Urinary bladder (tissue), 4 donors: ENCODE results near the gene ACOD1. TPM values are rescaled to one million over a fixed set of nuclear protein-coding genes. Genes with fewer than 3 reads are reported as not detected.

ENCODE experiments used
- DNase-seq: peaks from one replicate; pipeline ENCODE4 v3.0.0-alpha.2; 2015; ENCODE audit errors: extremely low spot score
- H3K27ac ChIP-seq: one replicate; pipeline ENCODE4 v1.5.1; 2013; ENCODE audit warnings: low read depth, mild to moderate bottlenecking, moderate library complexity
- H3K36me3 ChIP-seq: one replicate; pipeline ENCODE4 v1.6.1; 2013; ENCODE audit warnings: mild to moderate bottlenecking, moderate library complexity; ENCODE audit not compliant: insufficient read depth
- H3K4me1 ChIP-seq: one replicate; pipeline ENCODE4 v1.6.1; 2013; ENCODE audit warnings: mild to moderate bottlenecking, moderate library complexity; ENCODE audit not compliant: insufficient read depth
- H3K4me3 ChIP-seq: one replicate; pipeline ENCODE4 v1.5.1; 2013; ENCODE audit warnings: low read depth, low read length
- WGBS: extraction: QIAGEN DNeasy Blood & Tissue Kit; methylation state at CpG from one replicate; pipeline ENCODE4 v1.1.7; 2013; 5-methylcytosine and 5-hydroxymethylcytosine counted together
- polyA plus RNA-seq: library from polyadenylated mRNA; stranded (reverse); fragments of 200-250 nt; gene quantifications from one replicate; pipeline ENCODE4 v1.2.3, GENCODE V29; 2013
- total RNA-seq: library from RNA; depleted of rRNA; stranded (reverse); fragments of >200 nt; gene quantifications from one replicate; pipeline ENCODE4 v1.2.3, GENCODE V29; 2014
- donor health status: healthy with polysubstance abuse.
- donor health status: healthy.

Gene ACOD1
- total and polyA plus RNA-seq, 2 donors: not detected

DNA sequence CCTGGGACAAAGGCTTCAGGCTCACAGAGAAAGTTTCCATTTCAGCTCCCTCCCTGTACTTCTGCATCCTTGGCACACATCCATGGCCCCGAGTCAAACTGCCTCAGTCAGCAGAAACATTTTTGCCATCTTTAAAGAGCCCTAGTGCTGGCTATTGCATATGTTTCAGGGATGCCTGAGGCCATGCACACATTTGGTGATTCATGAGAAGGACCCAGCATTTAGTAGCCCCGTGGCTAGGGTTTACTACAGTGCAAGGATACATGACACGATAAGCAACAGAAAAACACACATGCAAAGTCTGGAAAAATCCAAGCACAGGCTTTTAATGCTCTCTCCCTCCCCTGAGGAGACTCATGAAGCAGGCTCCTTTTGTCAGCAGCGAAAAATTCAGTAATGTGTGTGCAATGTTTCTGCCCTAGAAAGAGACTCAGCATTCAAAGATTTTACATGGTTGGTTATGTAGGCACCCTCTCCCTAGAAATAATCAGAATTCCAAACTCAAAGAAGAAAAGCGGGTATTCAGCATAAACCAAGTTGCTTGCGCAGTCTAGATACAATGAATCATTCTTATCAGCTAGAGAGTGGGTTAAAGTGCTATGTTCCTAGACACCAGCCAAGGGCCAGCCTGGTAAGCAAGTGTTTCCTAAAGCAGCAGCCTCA lies 17.6 kb downstream of the ACOD1 start:
- H3K27ac ChIP-seq: no peak overlapping the region
- peak; percentile 46 for DNase-seq
- no peaks in the 10 kb centered on the region for H3K36me3 ChIP-seq
- H3K4me3 ChIP-seq: no peak overlapping the region
- 30% methylated on average over 6 of the region's 6 CpGs for WGBS
- H3K4me1 ChIP-seq: no peaks in the 10 kb centered on the region

- no peaks in the 10 kb centered on the region for H3K4me1 ChIP-seq
- no peak overlapping the region for H3K4me3 ChIP-seq
- no peak for DNase-seq
- no peak overlapping the region for H3K27ac ChIP-seq
- whole genome bisulfite sequencing: 92% methylated on average over 6 of the region's 6 CpGs
- no peaks in the 10 kb centered on the region for H3K36me3 ChIP-seq
These were observed 18.7 kb downstream of the ACOD1 start for GRCh38 chr13:76967031-76967430.

DNA sequence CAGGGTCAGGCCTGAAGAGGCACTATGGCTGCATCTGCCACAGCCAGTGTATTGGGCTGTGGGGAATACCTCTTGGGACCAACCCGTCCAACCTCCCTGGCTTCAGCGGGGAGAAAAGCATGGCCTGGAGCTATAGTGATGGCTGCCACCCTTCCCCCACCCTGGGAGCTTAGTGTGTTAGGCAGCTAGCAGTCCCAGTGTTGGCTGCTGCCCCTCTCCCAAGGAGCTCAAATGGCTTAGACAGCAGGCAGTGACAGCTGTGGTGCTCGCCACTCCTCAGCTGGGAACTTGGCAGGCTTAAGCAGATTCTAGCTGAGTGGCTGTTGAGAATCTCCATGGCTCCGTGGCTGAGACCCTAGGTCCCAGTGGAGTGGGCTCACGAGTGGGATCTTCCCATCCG lies 19.7 kb downstream of the ACOD1 start:
- DNase-seq: no peak
- H3K27ac ChIP-seq: no peak overlapping the region
- no peaks in the 10 kb centered on the region for H3K36me3 ChIP-seq
- WGBS: 78% methylated on average over 6 of the region's 6 CpGs
- no peaks in the 10 kb centered on the region for H3K4me1 ChIP-seq
- H3K4me3 ChIP-seq: no peak overlapping the region

- Histone ChIP-seq H3K4me1 (no peaks in the 10 kb centered on the region), H3K4me3 (no peak overlapping the region), H3K27ac (no peak overlapping the region), H3K36me3 (no peaks in the 10 kb centered on the region)
- no peak for DNase-seq
- WGBS: 84% methylated on average over 5 of the region's 5 CpGs
These were observed 21.4 kb downstream of the ACOD1 start for GRCh38 chr13:76969488-76970365.

DNA sequence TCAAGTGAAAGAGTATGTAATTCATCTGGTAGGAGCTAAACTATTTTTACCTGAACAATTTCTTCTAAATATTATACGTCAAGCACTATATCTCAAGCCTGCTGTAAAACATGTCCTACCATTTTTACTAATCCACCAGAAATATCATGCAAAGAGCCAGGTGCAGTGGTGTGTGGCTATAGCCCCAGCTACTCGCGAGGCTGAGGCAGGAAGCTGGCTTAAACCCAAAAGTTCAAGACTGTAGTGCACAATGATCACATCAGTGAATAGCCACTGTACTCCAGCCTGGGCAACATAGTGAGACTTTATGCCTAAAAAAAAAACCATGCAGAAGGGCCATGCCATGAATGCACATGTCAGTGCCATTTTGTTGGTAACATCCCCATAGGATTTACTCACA lies 22.9 kb downstream of the ACOD1 start:
- Histone ChIP-seq H3K36me3 (no peaks in the 10 kb centered on the region), H3K27ac (no peak overlapping the region), H3K4me1 (no peaks in the 10 kb centered on the region), H3K4me3 (no peak overlapping the region)
- WGBS: 66% methylated on average over 3 of the region's 3 CpGs
- DNase-seq: no peak

GRCh38 chr13:76971851-76972829 lies 23.8 kb downstream of the ACOD1 start:
- no peak for DNase-seq
- Histone ChIP-seq H3K4me3 (no peak overlapping the region), H3K27ac (no peak overlapping the region), H3K4me1 (no peaks in the 10 kb centered on the region), H3K36me3 (no peaks in the 10 kb centered on the region)
- 60% methylated on average over 19 of the region's 19 CpGs for WGBS

- 94% methylated on average over 6 of the region's 6 CpGs for WGBS
- DNase-seq: no peak
- no peaks in the 10 kb centered on the region for H3K36me3 ChIP-seq
- no peak overlapping the region for H3K4me3 ChIP-seq
- no peak overlapping the region for H3K27ac ChIP-seq
- H3K4me1 ChIP-seq: no peaks in the 10 kb centered on the region
These were observed 25.8 kb downstream of the ACOD1 start for GRCh38 chr13:76973920-76974617.

DNA sequence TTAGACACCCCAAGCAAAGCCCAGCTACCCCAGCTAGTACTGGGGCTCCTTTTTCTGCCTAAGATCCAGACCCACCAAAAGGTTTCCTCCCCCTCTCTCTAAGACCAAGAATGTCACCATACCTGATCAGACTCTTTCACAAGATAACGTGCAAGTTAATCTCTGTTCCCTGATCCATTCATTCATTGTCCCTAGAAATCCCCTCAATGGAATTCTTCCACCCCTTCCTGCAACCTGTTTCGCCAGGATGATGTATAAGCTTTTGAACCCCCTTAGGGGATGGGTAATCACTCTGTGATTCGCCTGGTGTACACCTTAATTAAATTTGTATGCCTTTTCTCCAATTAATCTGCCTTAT lies 26.3 kb downstream of the ACOD1 start:
- 94% methylated on average over 3 of the region's 3 CpGs for WGBS
- H3K36me3 ChIP-seq: no peaks in the 10 kb centered on the region
- H3K4me1 ChIP-seq: no peaks in the 10 kb centered on the region
- no peak overlapping the region for H3K27ac ChIP-seq
- no peak overlapping the region for H3K4me3 ChIP-seq
- DNase-seq: no peak

DNA sequence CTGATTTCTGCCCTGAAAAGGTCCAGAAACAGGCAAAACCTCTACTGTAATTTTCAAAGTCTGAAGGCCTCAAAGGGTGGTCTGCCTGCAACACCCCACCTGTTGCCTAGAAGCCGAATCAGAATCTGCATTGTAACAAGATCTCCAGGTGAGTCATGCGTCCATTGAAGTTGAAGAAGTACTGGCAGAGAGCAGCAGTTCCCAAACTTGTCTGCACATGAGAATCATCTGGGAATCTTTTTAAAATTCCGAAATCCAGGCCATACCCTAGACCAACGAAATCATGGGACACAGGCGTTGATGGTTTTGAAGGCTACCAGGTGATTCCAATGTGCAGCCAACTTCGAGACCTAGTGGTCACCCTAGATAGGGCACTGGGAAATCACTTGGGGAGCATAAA lies 27.6 kb downstream of the ACOD1 start:
- DNase-seq: no peak
- Histone ChIP-seq H3K4me1 (no peaks in the 10 kb centered on the region), H3K4me3 (no peak overlapping the region), H3K36me3 (no peaks in the 10 kb centered on the region), H3K27ac (no peak overlapping the region)
- 93% methylated on average over 6 of the region's 6 CpGs for WGBS

GRCh38 chr13:76976490-76976889 lies 28.2 kb downstream of the ACOD1 start:
- 63% methylated on average over 8 of the region's 8 CpGs for WGBS
- DNase-seq: no peak

DNA sequence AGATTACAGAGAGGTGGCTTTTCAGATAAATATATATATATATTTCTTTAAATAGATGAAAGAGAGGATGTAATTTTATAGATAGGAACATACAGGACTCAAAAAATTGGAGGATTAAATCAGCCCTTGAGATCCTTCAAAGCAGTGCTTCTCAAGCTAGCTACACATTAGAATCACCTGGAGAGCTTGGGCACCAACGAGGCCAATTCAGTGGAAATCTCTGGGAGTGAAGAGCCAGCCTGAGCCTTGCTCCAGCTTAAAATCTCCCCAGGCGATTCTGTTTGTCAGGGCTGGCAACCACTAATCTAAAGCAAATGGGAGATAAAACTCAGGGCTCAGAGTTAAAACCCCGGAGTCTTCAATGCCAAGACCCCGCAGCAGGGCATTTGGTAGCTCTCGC lies 28.6 kb downstream of the ACOD1 start:
- no peak for DNase-seq
- Histone ChIP-seq H3K27ac (no peak overlapping the region), H3K4me3 (no peak overlapping the region), H3K36me3 (no peaks in the 10 kb centered on the region), H3K4me1 (no peaks in the 10 kb centered on the region)
- WGBS: 85% methylated on average over 5 of the region's 5 CpGs

More at GRCh38 chr13:76976490-76976889, 28.2 kb downstream of the ACOD1 start:
- no peaks in the 10 kb centered on the region for H3K4me1 ChIP-seq
- H3K36me3 ChIP-seq: no peaks in the 10 kb centered on the region
- no peak overlapping the region for H3K27ac ChIP-seq
- no peak overlapping the region for H3K4me3 ChIP-seq

DNA sequence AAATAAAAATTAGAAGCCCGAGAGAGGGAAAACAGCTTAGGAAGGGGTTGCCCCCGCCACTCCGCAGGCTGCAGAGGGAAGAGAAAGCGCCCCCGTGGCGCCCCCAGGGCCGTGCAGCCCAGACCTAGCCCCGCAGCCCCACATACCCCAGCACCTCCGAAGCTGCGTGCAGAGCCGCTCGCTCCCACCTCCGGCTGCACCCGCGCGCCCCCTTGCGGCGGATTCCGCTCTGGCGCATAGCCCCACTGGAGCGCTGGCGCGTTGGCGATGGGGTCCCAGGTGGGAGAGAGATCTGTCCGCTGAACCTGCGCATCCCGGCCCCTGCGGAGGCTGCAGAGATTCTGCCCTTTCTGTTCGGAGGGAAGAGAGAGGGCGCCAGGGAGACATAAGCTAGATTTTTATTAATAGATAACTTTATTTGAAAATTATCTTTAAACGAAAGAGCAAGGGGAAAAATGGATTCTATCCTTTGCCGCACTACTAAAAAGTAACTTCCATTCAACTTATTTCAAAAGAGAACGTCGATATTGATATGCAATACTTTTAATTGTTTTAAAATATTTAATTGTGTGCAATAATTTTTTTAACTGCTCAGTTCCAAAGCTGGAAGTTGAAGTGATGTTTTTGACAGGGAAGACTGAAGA lies 31.9 kb downstream of the ACOD1 start:
- Histone ChIP-seq H3K27ac (no peak overlapping the region), H3K4me1 (no peaks in the 10 kb centered on the region), H3K36me3 (no peaks in the 10 kb centered on the region), H3K4me3 (peak overlapping the region; percentile 5)
- WGBS: 4% methylated on average over 34 of the region's 34 CpGs
- no peak for DNase-seq

DNA sequence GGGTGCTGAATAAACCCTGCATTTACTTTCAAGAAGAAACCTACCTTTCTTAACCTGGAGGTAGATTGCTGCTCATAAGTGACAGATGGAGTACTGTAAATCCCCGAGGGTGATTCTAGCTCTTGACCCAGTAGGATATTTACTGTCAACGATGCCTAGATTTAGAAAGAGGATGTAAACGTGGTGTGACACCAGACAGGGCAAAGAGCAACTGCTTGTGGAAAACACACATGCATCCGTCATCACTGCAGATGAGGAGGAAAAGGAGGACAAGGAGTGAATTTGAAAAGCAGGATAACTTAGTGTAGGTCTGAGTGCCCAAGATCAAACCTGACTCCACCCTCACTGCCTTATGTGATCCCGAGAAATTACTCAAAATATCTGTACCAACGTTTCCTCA lies 33.8 kb downstream of the ACOD1 start:
- no peak overlapping the region for H3K27ac ChIP-seq
- H3K4me3 ChIP-seq: no peak overlapping the region
- no peak for DNase-seq
- no peaks in the 10 kb centered on the region for H3K4me1 ChIP-seq
- H3K36me3 ChIP-seq: no peaks in the 10 kb centered on the region
- WGBS: 57% methylated on average over 6 of the region's 6 CpGs
